PC-9 (cell line): ENCODE results near the gene TACC3.

ENCODE experiments used
- EZH2 ChIP-seq: fragments of 200-600 bp; sonication (generic); IDR thresholded peaks from 2 replicates; pipeline ENCODE4 v1.8.0; 2017; ENCODE audit warnings: antibody characterized with exemption, low read depth
- TF ChIP-seq, protein P1 (sequence below): fragments of 200-600 bp; sonication (generic); conservative IDR thresholded peaks from 2 replicates; pipeline ENCODE4 v1.6.1; 2017; ENCODE audit warnings: mixed run types, antibody characterized with exemption, mild to moderate bottlenecking, moderate library complexity

DNA sequence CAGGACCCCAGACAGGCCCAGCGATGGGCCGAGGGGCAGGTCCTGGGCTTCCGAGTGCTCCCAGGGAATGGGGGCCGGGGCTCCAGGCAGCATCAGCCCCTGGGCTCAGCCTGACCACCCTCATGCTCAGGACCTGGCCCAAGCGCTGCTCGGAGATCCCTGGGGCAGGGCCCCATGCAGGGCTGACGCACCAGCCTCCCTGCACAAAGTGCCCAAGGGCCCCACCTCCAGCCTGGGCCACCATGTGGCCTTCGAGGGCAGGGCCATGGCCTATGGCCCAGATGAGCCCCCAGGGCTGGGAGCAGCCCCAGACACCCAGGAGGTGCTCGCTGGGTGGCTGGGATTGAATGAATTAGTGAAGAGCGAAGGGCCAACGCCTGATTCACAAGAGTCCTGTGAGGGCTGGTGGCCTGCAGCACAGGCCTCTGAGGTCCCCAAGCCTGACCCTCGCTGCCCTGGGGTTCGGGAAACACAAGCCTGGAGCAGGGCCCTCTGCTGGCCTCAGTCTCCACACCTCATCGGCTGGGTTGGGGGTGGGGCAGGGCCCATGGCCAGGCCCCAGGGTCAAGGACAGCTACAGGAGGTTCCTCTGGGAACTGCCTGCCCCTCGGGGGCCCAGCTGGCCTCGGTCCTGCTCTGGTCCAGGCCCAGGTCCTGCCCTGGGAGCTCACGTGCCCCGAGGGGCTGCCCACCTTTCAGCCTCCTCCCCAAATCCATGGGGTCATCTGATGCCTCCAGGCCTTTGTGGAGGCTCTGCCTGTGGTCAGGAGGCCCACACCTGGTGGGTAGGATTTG, 58.5 kb downstream of the TACC3 start:
- TF ChIP-seq, protein P1, sequence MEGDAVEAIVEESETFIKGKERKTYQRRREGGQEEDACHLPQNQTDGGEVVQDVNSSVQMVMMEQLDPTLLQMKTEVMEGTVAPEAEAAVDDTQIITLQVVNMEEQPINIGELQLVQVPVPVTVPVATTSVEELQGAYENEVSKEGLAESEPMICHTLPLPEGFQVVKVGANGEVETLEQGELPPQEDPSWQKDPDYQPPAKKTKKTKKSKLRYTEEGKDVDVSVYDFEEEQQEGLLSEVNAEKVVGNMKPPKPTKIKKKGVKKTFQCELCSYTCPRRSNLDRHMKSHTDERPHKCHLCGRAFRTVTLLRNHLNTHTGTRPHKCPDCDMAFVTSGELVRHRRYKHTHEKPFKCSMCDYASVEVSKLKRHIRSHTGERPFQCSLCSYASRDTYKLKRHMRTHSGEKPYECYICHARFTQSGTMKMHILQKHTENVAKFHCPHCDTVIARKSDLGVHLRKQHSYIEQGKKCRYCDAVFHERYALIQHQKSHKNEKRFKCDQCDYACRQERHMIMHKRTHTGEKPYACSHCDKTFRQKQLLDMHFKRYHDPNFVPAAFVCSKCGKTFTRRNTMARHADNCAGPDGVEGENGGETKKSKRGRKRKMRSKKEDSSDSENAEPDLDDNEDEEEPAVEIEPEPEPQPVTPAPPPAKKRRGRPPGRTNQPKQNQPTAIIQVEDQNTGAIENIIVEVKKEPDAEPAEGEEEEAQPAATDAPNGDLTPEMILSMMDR, result no peak
- TF ChIP-seq EZH2, result no peak
